Measurements from ENCODE around the gene PPP2R5E. TPM values are rescaled to one million over a fixed set of nuclear protein-coding genes. Genes with fewer than 3 reads are reported as not detected.

Gene PPP2R5E
- total and polyA plus RNA-seq, 2 of the 8 experiments (the other 6 are each of a cell fraction or from before 2014, with no cell fraction given): 6.8 to 64.6 TPM

DNA sequence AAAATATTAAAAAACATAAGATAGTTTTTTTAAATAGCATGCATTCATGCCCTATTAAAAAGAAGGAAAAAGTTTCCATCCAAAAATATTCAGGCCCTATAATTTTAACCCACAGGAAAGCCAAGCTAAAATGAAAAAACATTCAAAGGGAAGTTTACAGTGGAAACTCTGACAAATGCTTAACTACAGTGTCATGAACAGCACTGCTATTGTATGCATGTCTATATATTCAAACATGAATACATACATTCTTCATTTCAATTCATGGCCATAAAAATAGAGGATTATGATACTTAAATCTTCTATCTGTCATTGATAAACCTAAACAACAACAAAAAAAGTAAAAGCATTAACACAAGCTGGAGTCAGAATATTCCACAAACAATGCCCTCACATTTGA, 67.4 kb downstream of the PPP2R5E start:
- no peak overlapping the region for H2AFZ ChIP-seq (ENCODE audit: low read length)
- no peak overlapping the region for H3K4me2 ChIP-seq (ENCODE audit: insufficient read depth in 1 of 2, low read depth in 2 of 2, low read length in 2 of 2)
- H3K79me2 ChIP-seq (ENCODE audit: control insufficient read depth in 1 of 2, insufficient read depth in 2 of 2, low read length in 2 of 2): peaks cover 0 to 92% of the 10 kb centered on the region in 2 experiments; a peak in 3 of 4 replicates
- DNase-seq (ENCODE audit: low read depth in 1 of 2, low spot score in 2 of 2): no peak
- H3K18ac ChIP-seq (ENCODE audit: extremely low read depth, low read length): no peak overlapping the region
- no peak overlapping the region for H2BK15ac ChIP-seq (ENCODE audit: low read length)
- H3K14ac ChIP-seq (ENCODE audit: insufficient read length): no peak overlapping the region
- H4K5ac ChIP-seq (ENCODE audit: insufficient read length, low read depth, low read length): no peak overlapping the region
- peaks cover 0 to 1% of the 10 kb centered on the region in 2 experiments for H4K20me1 ChIP-seq (replicated peaks in 1 of 2; ENCODE audit: control insufficient read depth in 1 of 2, insufficient read depth in 2 of 2, low read length in 2 of 2)
- no peak overlapping the region for H3K23ac ChIP-seq (ENCODE audit: insufficient read length)
- POLR2A ChIA-PET (ENCODE audit: partially characterized antibody): interaction anchor here (1.0 kb wide), 1 partner anchor 166 kb away, joined by 3 read pairs; the partner anchor contains the start of gene WDR89
- H3K27ac ChIP-seq (ENCODE audit: low read depth, low read length): no peak overlapping the region
- H2AK5ac ChIP-seq (ENCODE audit: low read depth, low read length): no peak overlapping the region
- no peak overlapping the region for H2BK20ac ChIP-seq (ENCODE audit: low read length)
- no peak overlapping the region for H2BK120ac ChIP-seq (replicated peaks; ENCODE audit: low read depth, low read length)
- no peaks in the 10 kb centered on the region for H3K27me3 ChIP-seq (replicated peaks in 1 of 4; ENCODE audit: control insufficient read depth in 3 of 4, extremely low read depth in 1 of 4, insufficient read depth in 3 of 4, low read length in 3 of 4)
- H3K4me3 ChIP-seq (ENCODE audit: extremely low read depth in 1 of 4, insufficient read depth in 2 of 4, low read depth in 3 of 4, low read length in 4 of 4): no peak overlapping the region
- no peaks in the 10 kb centered on the region for H3K9me3 ChIP-seq (ENCODE audit: insufficient read depth in 2 of 2, low read depth in 1 of 2, low read length in 1 of 2)
- H3K23me2 ChIP-seq (ENCODE audit: low read depth, low read length): no peaks in the 10 kb centered on the region
- H2BK12ac ChIP-seq (ENCODE audit: low read depth, low read length): no peak overlapping the region
- no peak for FAIRE-seq
- CTCF ChIA-PET (ENCODE audit: partially characterized antibody): interaction anchor here (0.6 to 1.0 kb wide), 3 partner anchors 18 to 292 kb away, joined by 3 read pairs; no protein-coding TSS in a partner anchor
- H3K56ac ChIP-seq (replicated peaks; ENCODE audit: insufficient read length, low read depth, low read length): no peak overlapping the region
- no peaks in the 10 kb centered on the region for H3K36me3 ChIP-seq (ENCODE audit: control insufficient read depth in 2 of 4, insufficient read depth in 4 of 4, low read length in 3 of 4)
- no peak overlapping the region for H3K9ac ChIP-seq (replicated peaks in 1 of 4; ENCODE audit: extremely low read depth in 1 of 4, low read depth in 3 of 4, low read length in 3 of 4)
- TF ChIP-seq POLR2A (IDR thresholded peaks at IDR 0.05; ENCODE audit: control extremely low read depth in 1 of 2, low read depth in 2 of 2, low read length in 2 of 2) (no peak), HDAC6 (IDR thresholded peaks at IDR 0.05; ENCODE audit: low read depth, low read length) (no peak), PHF8 (conservative IDR thresholded peaks at IDR 0.05; ENCODE audit: low read depth, low read length) (no peak), ASH2L (IDR thresholded peaks at IDR 0.05; ENCODE audit: low read length) (no peak), JUN (IDR thresholded peaks at IDR 0.05; ENCODE audit: low read depth, low read length) (no peak)
- no peak overlapping the region for H4K8ac ChIP-seq (ENCODE audit: extremely low read depth, insufficient read depth, low read length)
- no peak overlapping the region for H4K91ac ChIP-seq (replicated peaks; ENCODE audit: insufficient read length, low read length)
- peaks cover 0 to 4% (median 2%) of the 10 kb centered on the region in 4 experiments; a peak in 3 of 7 replicates for H3K4me1 ChIP-seq (replicated peaks in 1 of 4; ENCODE audit: control insufficient read depth in 3 of 4, insufficient read depth in 4 of 4, low read length in 3 of 4)
- no peak overlapping the region for H2BK5ac ChIP-seq (ENCODE audit: low read depth, low read length)
- H3K4ac ChIP-seq (replicated peaks; ENCODE audit: insufficient read length, low read depth, low read length): no peak overlapping the region
- peaks cover 11% of the 10 kb centered on the region for H3K79me1 ChIP-seq (ENCODE audit: low read depth, low read length)

All from H1 (cell line).